ENCODE measurements around the gene CD2. TPM values are rescaled to one million over a fixed set of nuclear protein-coding genes. Genes with fewer than 3 reads are reported as not detected.
"Not testable (repeated sequence)": the region's sequence is repeated elsewhere in the genome, so short reads cannot be mapped to it uniquely, and the experiment has no call there.

The CD2 gene
- total RNA-seq, 1 donor from 2014 or later, result not detected

GRCh38 chr1:116731439-116731838 is 22.8 kb upstream of the CD2 start:
- no peak for DNase-seq (ENCODE audit: low read depth, low spot score)

GRCh38 chr1:116732726-116733125 is 21.5 kb upstream of the CD2 start:
- DNase-seq (ENCODE audit: low read depth, low spot score), result no peak

GRCh38 chr1:116733476-116734365 is 20.5 kb upstream of the CD2 start:
- no peak for DNase-seq (ENCODE audit: low read depth, low spot score)

GRCh38 chr1:116735246-116735645 is 19.0 kb upstream of the CD2 start:
- DNase-seq (ENCODE audit: low read depth, low spot score), result no peak

GRCh38 chr1:116737020-116737854 is 17.0 kb upstream of the CD2 start:
- peak; percentile 11 for DNase-seq (ENCODE audit: low read depth, low spot score)

- DNase-seq (ENCODE audit: low read depth, low spot score), result no peak
Measured at GRCh38 chr1:116737855-116738321, 16.3 kb upstream of the CD2 start.

GRCh38 chr1:116738673-116739370 is 15.4 kb upstream of the CD2 start:
- DNase-seq (ENCODE audit: low read depth, low spot score), result no peak

GRCh38 chr1:116739371-116740012 is 14.7 kb upstream of the CD2 start:
- no peak for DNase-seq (ENCODE audit: low read depth, low spot score)

- DNase-seq (ENCODE audit: low read depth, low spot score), result no peak
Measured at GRCh38 chr1:116740296-116740695, 13.9 kb upstream of the CD2 start.

GRCh38 chr1:116740746-116741145 is 13.5 kb upstream of the CD2 start:
- DNase-seq (ENCODE audit: low read depth, low spot score), result no peak

GRCh38 chr1:116741836-116742565 is 12.2 kb upstream of the CD2 start:
- DNase-seq (ENCODE audit: low read depth, low spot score), result no peak

- DNase-seq (ENCODE audit: low read depth, low spot score), result no peak
Measured at GRCh38 chr1:116743535-116743934, 10.7 kb upstream of the CD2 start.

GRCh38 chr1:116748272-116748671 is 6.0 kb upstream of the CD2 start:
- no peak for DNase-seq (ENCODE audit: low read depth, low spot score)

- DNase-seq (ENCODE audit: low read depth, low spot score), result no peak
Measured at GRCh38 chr1:116751146-116751545, 3.1 kb upstream of the CD2 start.

- DNase-seq (ENCODE audit: low read depth, low spot score), result no peak
Measured at GRCh38 chr1:116751621-116752020, 2.6 kb upstream of the CD2 start.

GRCh38 chr1:116753312-116753711 is 918 bp upstream of the CD2 start:
- DNase-seq (ENCODE audit: low read depth, low spot score), result no peak

GRCh38 chr1:116755066-116755465 is 836 bp downstream of the CD2 start:
- DNase-seq (ENCODE audit: low read depth, low spot score), result no peak

GRCh38 chr1:116755681-116756080 is 1.5 kb downstream of the CD2 start:
- no peak for DNase-seq (ENCODE audit: low read depth, low spot score)

GRCh38 chr1:116756092-116756491 is 1.9 kb downstream of the CD2 start:
- not testable (repeated sequence) for DNase-seq (ENCODE audit: low read depth, low spot score)

GRCh38 chr1:116758456-116758815 is 4.2 kb downstream of the CD2 start:
- DNase-seq (ENCODE audit: low read depth, low spot score), result not testable (repeated sequence)

GRCh38 chr1:116759636-116760035 is 5.4 kb downstream of the CD2 start:
- no peak for DNase-seq (ENCODE audit: low read depth, low spot score)
